PC-9 (cell line): ENCODE results near the gene EPHA4. TPM values are rescaled to one million over a fixed set of nuclear protein-coding genes. Genes with fewer than 3 reads are reported as not detected.

ENCODE experiments used
- BruUV-seq: library from RNA; stranded (reverse); fragments of 400-500 nt; replicated peaks from 2 replicates; lab custom pipeline; 2021; lab: Mats Ljungman, UMichigan
- CTCF ChIA-PET: fragments of 300-600 bp; sonication (Branson Sonifier 250); formaldehyde crosslinking; loops from one replicate; lab custom pipeline; 2022; ENCODE audit warnings: antibody characterized with exemption; lab: Charles Lee
- POLR2A ChIA-PET: fragments of 300-600 bp; sonication (Branson Sonifier 250); formaldehyde crosslinking; loops from one replicate; lab custom pipeline; 2022; ENCODE audit warnings: antibody characterized with exemption; ENCODE audit not compliant: unreplicated experiment; lab: Charles Lee
- DNase-seq, 2 experiments: peaks; one replicate each; pipeline versions ENCODE4 v3.0.0 to v3.0.0-alpha.2; 2015 to 2022; ENCODE audit warnings: mixed read lengths in 1 of 2
- H2AFZ ChIP-seq: fragments of 200-600 bp; sonication (generic); 2 replicates; pipeline ENCODE4 v1.8.1; 2017; ENCODE audit warnings: antibody characterized with exemption
- H3F3A ChIP-seq: fragments of 200-600 bp; sonication (generic); 2 replicates; pipeline ENCODE4 v1.8.1; 2017; ENCODE audit warnings: antibody characterized with exemption, mild to moderate bottlenecking, low read depth; ENCODE audit not compliant: insufficient read depth
- H3K27ac ChIP-seq: fragments of 200-600 bp; sonication (generic); 2 replicates; pipeline ENCODE4 v1.6.1; 2016; ENCODE audit warnings: mixed run types
- H3K27me3 ChIP-seq: fragments of 200-600 bp; sonication (generic); 2 replicates; pipeline ENCODE4 v1.6.1; 2016; ENCODE audit warnings: low read depth, mixed run types; ENCODE audit not compliant: insufficient read depth
- H3K36me3 ChIP-seq: fragments of 200-600 bp; sonication (generic); 2 replicates; pipeline ENCODE4 v1.6.1; 2016; ENCODE audit warnings: low read depth, mixed run types
- H3K4me1 ChIP-seq: fragments of 200-600 bp; sonication (generic); replicated peaks from 2 replicates; pipeline ENCODE4 v1.6.1; 2016; ENCODE audit warnings: mixed run types; ENCODE audit not compliant: insufficient read depth
- H3K4me2 ChIP-seq: fragments of 200-600 bp; sonication (generic); 2 replicates; pipeline ENCODE4 v1.6.1; 2017; ENCODE audit warnings: mixed run types
- H3K4me3 ChIP-seq: fragments of 200-600 bp; sonication (generic); 2 replicates; pipeline ENCODE4 v1.6.1; 2016; ENCODE audit warnings: mixed run types
- H3K79me2 ChIP-seq: fragments of 200-600 bp; sonication (generic); 2 replicates; pipeline ENCODE4 v1.6.1; 2017; ENCODE audit warnings: low read depth, mixed run types
- H3K9me2 ChIP-seq: fragments of 200-600 bp; sonication (generic); 2 replicates; pipeline ENCODE4 v1.8.1; 2017; ENCODE audit warnings: mild to moderate bottlenecking; ENCODE audit not compliant: insufficient read depth
- H3K9me3 ChIP-seq: fragments of 200-600 bp; sonication (generic); 2 replicates; pipeline ENCODE4 v1.8.1; 2016; ENCODE audit warnings: low read depth; ENCODE audit not compliant: insufficient read depth
- H4K20me1 ChIP-seq: fragments of 200-600 bp; sonication (generic); 2 replicates; pipeline ENCODE4 v1.8.1; 2017; ENCODE audit not compliant: insufficient read depth
- CTCF ChIP-seq: fragments of 200-600 bp; sonication (generic); conservative IDR thresholded peaks from 2 replicates; pipeline ENCODE4 v1.6.1; 2017; ENCODE audit warnings: mixed run types, antibody characterized with exemption, mild to moderate bottlenecking, moderate library complexity
- EZH2 ChIP-seq: fragments of 200-600 bp; sonication (generic); IDR thresholded peaks from 2 replicates; pipeline ENCODE4 v1.8.0; 2017; ENCODE audit warnings: antibody characterized with exemption, low read depth
- intact Hi-C: fragments of 100-400 bp; cut with micrococcal nuclease; formaldehyde crosslinking; loops from one replicate; pipeline ENCODE4 v1.10.0; 2022; ENCODE audit not compliant: unreplicated experiment
- total RNA-seq: library from RNA; stranded (reverse); gene quantifications from 2 replicates; pipeline ENCODE4 v1.2.3, GENCODE V29; 2021

EPHA4 gene
- total RNA-seq, 1 experiment from 2014 or later: 10.6 TPM

- H3K9me3 ChIP-seq: no peaks in the 10 kb centered on the region
- no peaks in the 10 kb centered on the region for H3F3A ChIP-seq
- no peaks in the 10 kb centered on the region for H4K20me1 ChIP-seq
- H3K9me2 ChIP-seq: no peaks in the 10 kb centered on the region
- H3K79me2 ChIP-seq: no peaks in the 10 kb centered on the region
- intact Hi-C loops: no loop called here
- ChIA-PET CTCF (no interaction called here), POLR2A (interaction anchor here (0.6 kb wide), 1 partner anchor 11 kb away, joined by 4 read pairs; no protein-coding TSS in a partner anchor)
- H3K27me3 ChIP-seq: no peaks in the 10 kb centered on the region
- peaks cover 14% of the 10 kb centered on the region for H3K4me1 ChIP-seq
- H2AFZ ChIP-seq: no peak overlapping the region
- H3K4me3 ChIP-seq: no peak overlapping the region
- DNase-seq: peak in 1 of 2 experiments; percentile 58
- TF ChIP-seq CTCF: no peak
- no peak for TF ChIP-seq EZH2
- H3K27ac ChIP-seq: no peak overlapping the region
- no peaks in the 10 kb centered on the region for H3K36me3 ChIP-seq
- BruUV-seq: no TSS peak
- H3K4me2 ChIP-seq: no peak overlapping the region
Measured at GRCh38 chr2:221461901-221462300, 110.2 kb downstream of the EPHA4 start.

- Histone ChIP-seq H3K4me2 (no peak overlapping the region), H3K4me3 (no peak overlapping the region), H2AFZ (no peak overlapping the region), H3K4me1 (peaks cover 14% of the 10 kb centered on the region), H3F3A (no peaks in the 10 kb centered on the region), H3K9me3 (no peaks in the 10 kb centered on the region), H3K27me3 (no peaks in the 10 kb centered on the region), H3K36me3 (no peaks in the 10 kb centered on the region), H3K27ac (no peak overlapping the region), H4K20me1 (no peaks in the 10 kb centered on the region), H3K9me2 (no peaks in the 10 kb centered on the region), H3K79me2 (no peaks in the 10 kb centered on the region)
- intact Hi-C loops: no loop called here
- DNase-seq: no peak
- TF ChIP-seq CTCF (no peak), EZH2 (no peak)
- no TSS peak for BruUV-seq
- POLR2A ChIA-PET: interaction anchor here (0.6 kb wide), 1 partner anchor 86 kb away, joined by 7 read pairs; no protein-coding TSS in a partner anchor
- CTCF ChIA-PET: interaction anchor here (0.6 kb wide), 1 partner anchor 12 kb away, joined by 5 read pairs; no protein-coding TSS in a partner anchor
Measured at GRCh38 chr2:221460136-221460535, 112.0 kb downstream of the EPHA4 start.

- no peaks in the 10 kb centered on the region for H3K27me3 ChIP-seq
- no TSS peak for BruUV-seq
- no peak overlapping the region for H3K4me2 ChIP-seq
- intact Hi-C loops: no loop called here
- ChIA-PET POLR2A (no interaction called here), CTCF (no interaction called here)
- H3K9me2 ChIP-seq: no peaks in the 10 kb centered on the region
- no peak overlapping the region for H3K4me3 ChIP-seq
- no peaks in the 10 kb centered on the region for H3F3A ChIP-seq
- H3K4me1 ChIP-seq: peaks cover 10% of the 10 kb centered on the region
- H2AFZ ChIP-seq: no peak overlapping the region
- H3K27ac ChIP-seq: no peak overlapping the region
- H4K20me1 ChIP-seq: no peaks in the 10 kb centered on the region
- H3K79me2 ChIP-seq: no peaks in the 10 kb centered on the region
- DNase-seq: no peak
- no peaks in the 10 kb centered on the region for H3K36me3 ChIP-seq
- TF ChIP-seq EZH2 (no peak), CTCF (no peak)
- no peaks in the 10 kb centered on the region for H3K9me3 ChIP-seq
Measured at GRCh38 chr2:221458578-221458977, 113.5 kb downstream of the EPHA4 start.
